Measurements from ENCODE around the gene VPS50. TPM values are rescaled to one million over a fixed set of nuclear protein-coding genes. Genes with fewer than 3 reads are reported as not detected.

VPS50 gene
- total RNA-seq, 1 donor from 2014 or later, result 29.6 TPM

DNA sequence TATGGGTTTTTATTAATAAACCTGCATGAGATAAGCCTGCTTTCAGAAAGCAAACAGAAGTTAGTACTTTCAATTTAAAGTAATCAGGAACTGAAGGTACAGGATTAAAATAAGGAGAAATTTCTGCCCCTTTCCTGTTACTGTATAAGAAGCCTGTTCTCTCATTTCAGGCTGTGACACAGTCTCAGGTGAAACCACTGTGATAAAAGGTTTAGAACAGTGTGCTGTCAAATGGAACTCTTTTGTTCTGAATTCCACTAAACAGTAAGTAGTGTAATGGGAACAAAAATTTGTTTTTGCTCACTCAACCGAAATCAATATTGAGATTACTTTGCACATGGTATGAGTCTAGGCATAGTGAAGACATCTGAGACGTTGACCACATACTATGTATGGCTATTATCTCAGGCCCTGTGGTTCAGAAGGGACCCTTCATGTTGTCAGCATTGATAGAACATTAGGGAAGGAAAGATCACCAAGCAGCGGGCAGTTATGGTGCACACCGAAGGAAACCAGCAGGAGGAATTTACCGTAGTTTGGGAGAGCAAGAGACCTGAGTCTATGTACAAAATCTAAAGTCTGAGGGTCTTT, 20.8 kb upstream of the VPS50 start:
- H3K36me3 Mint-ChIP-seq, result no peaks in the 10 kb centered on the region
- TF ChIP-seq, protein P1, sequence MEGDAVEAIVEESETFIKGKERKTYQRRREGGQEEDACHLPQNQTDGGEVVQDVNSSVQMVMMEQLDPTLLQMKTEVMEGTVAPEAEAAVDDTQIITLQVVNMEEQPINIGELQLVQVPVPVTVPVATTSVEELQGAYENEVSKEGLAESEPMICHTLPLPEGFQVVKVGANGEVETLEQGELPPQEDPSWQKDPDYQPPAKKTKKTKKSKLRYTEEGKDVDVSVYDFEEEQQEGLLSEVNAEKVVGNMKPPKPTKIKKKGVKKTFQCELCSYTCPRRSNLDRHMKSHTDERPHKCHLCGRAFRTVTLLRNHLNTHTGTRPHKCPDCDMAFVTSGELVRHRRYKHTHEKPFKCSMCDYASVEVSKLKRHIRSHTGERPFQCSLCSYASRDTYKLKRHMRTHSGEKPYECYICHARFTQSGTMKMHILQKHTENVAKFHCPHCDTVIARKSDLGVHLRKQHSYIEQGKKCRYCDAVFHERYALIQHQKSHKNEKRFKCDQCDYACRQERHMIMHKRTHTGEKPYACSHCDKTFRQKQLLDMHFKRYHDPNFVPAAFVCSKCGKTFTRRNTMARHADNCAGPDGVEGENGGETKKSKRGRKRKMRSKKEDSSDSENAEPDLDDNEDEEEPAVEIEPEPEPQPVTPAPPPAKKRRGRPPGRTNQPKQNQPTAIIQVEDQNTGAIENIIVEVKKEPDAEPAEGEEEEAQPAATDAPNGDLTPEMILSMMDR (IDR thresholded peaks at IDR 0.05; ENCODE audit: unreplicated experiment), result no peak
- DNase-seq (ENCODE audit: low spot score in 2 of 2, unreplicated experiment in 2 of 2), result no peak
- H3K27ac Mint-ChIP-seq, result no peak overlapping the region
- no peaks in the 10 kb centered on the region for H3K4me1 Mint-ChIP-seq
- peaks cover 85% of the 10 kb centered on the region for H3K27me3 Mint-ChIP-seq (ENCODE audit: low read depth)
- no peaks in the 10 kb centered on the region for H3K9me3 Mint-ChIP-seq
- no peak overlapping the region for H3K4me3 Mint-ChIP-seq

DNA sequence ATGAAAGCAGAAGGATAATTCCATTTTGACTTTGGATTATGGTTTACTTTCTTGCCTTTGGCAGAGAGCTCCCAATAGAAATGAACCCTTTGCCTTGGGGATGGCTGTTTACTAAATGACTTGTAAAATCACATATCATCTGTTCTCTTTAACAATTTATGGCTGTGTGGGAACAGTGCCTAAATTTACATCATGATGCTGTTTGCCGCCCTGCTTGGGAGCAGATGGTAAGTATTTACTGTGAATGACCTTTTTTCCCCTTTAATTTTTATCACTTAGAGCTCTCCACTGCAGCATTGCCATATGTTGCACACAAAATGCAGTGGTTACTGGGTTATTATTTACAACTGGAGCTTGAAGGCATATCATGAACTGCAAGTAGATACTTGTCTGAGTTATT, 19.3 kb upstream of the VPS50 start:
- no peaks in the 10 kb centered on the region for H3K9me3 Mint-ChIP-seq
- H3K27me3 Mint-ChIP-seq (ENCODE audit: low read depth), result peaks cover 76% of the 10 kb centered on the region
- H3K36me3 Mint-ChIP-seq, result no peaks in the 10 kb centered on the region
- H3K4me1 Mint-ChIP-seq, result no peaks in the 10 kb centered on the region
- H3K27ac Mint-ChIP-seq, result no peak overlapping the region
- TF ChIP-seq, protein P1 (IDR thresholded peaks at IDR 0.05; ENCODE audit: unreplicated experiment), result no peak
- no peak overlapping the region for H3K4me3 Mint-ChIP-seq
- DNase-seq (ENCODE audit: low spot score in 2 of 2, unreplicated experiment in 2 of 2), result no peak

DNA sequence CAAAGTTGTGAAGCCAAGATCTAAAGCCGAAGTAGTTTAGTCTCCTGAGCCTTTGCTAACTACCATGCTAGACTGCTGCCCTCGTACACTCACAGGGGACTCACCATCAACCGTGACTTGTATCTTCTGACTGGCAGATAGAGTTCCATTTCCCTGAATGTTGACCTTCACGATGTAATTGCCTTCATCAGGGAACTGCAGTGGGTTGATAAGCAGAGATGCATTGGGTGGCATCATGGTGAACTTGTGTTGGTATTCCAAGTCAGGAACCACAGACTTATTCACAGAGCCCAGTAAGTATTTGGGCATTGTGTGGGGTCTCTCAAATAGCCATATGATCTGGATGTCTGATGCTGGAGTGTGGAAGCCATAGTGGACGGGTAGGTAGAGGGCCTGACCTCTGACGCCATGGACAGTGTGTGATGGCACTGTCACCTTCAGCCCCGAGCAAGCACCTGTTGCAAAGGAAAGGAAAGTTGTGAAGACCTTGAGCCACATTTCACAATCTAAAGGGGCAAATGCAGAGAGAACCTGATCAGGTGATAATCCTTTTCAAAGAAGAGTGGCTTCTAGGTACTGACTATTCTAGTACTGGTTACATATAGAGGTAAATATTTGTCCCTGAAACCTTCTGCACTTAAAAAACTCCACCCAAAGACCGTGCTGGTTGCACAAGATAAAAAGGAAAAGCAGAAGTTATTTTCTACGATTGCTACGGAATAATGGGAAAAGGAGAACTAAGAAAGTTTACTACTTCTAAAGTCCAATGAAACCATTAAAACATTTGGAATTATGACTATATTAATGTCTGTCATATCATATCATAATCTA, 13.0 kb upstream of the VPS50 start:
- no peaks in the 10 kb centered on the region for H3K4me1 Mint-ChIP-seq
- H3K27ac Mint-ChIP-seq, result no peak overlapping the region
- no peak overlapping the region for H3K4me3 Mint-ChIP-seq
- no peak for DNase-seq (ENCODE audit: low spot score in 2 of 2, unreplicated experiment in 2 of 2)
- H3K27me3 Mint-ChIP-seq (ENCODE audit: low read depth), result peaks cover 31% of the 10 kb centered on the region
- H3K36me3 Mint-ChIP-seq, result no peaks in the 10 kb centered on the region
- TF ChIP-seq, protein P1 (IDR thresholded peaks at IDR 0.05; ENCODE audit: unreplicated experiment), result no peak
- no peaks in the 10 kb centered on the region for H3K9me3 Mint-ChIP-seq

DNA sequence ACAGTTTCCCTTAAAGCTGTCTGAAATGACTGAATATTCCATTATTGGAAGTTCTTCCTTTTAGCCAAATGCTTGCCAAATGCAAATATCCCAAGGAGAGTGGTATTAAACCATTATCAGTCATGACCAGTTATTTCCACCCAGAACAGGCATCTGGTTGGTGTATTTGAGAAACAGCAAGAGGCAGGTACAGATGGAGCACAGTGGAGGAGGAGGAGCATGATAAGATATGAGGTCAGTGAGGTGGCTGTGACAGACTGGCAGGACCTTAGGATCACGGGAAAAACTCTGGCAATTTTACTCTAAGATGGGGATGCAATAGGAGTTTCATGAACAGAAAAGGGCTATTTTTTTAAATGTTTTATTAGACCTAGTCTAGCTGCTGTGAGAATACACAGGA, 12.3 kb upstream of the VPS50 start:
- TF ChIP-seq, protein P1 (IDR thresholded peaks at IDR 0.05; ENCODE audit: unreplicated experiment), result no peak
- DNase-seq (ENCODE audit: low spot score in 2 of 2, unreplicated experiment in 2 of 2), result no peak
- no peak overlapping the region for H3K4me3 Mint-ChIP-seq
- no peaks in the 10 kb centered on the region for H3K4me1 Mint-ChIP-seq
- H3K27ac Mint-ChIP-seq, result no peak overlapping the region
- H3K9me3 Mint-ChIP-seq, result no peaks in the 10 kb centered on the region
- no peaks in the 10 kb centered on the region for H3K36me3 Mint-ChIP-seq
- peaks cover 30% of the 10 kb centered on the region for H3K27me3 Mint-ChIP-seq (ENCODE audit: low read depth)

DNA sequence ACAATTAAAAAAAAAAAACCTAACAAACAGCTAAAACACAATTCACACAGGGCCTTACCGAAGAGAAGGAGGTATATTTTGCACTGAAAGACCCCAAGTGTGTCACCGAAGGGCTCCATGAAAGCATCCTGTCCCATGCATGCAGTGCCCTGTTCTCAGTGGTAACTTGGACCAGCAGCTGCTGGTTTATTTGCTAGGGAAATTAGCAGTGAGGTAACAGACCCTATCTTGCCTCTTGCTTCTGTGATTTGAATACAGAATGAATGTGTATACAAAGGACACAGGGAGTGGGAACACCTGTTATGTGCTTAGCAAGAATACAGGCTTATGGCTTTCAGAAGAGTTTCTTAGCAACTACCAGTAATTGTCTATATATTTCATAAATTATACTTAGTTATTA, 5.9 kb upstream of the VPS50 start, which contains the start of gene HEPACAM2:
HEPACAM2 (minus strand) TSS at position 160 of the 400 bp plus-strand sequence.
- TF ChIP-seq, protein P1 (IDR thresholded peaks at IDR 0.05; ENCODE audit: unreplicated experiment), result no peak
- H3K36me3 Mint-ChIP-seq, result no peaks in the 10 kb centered on the region
- peaks cover 46% of the 10 kb centered on the region for H3K27me3 Mint-ChIP-seq (ENCODE audit: low read depth)
- no peak for DNase-seq (ENCODE audit: low spot score in 2 of 2, unreplicated experiment in 2 of 2)
- no peak within 1 kb of the TSS for H3K4me3 Mint-ChIP-seq
- no peak within 1 kb of the TSS for H3K27ac Mint-ChIP-seq
- no peaks in the 10 kb centered on the region for H3K4me1 Mint-ChIP-seq
- no peaks in the 10 kb centered on the region for H3K9me3 Mint-ChIP-seq

All from mesothelial cell of epicardium (in vitro differentiated cells).